Mammary epithelial cell (primary cell): ENCODE measurements around the gene SYNE2.

Source experiments
- CTCF ChIP-seq, 2 donors: IDR thresholded peaks in 1 of 2; conservative IDR thresholded peaks in 1 of 2; 2 replicates each; pipeline ENCODE4 v1.5.1; 2011 to 2012; ENCODE audit warnings: inconsistent platforms in 2 of 2, low read length in 2 of 2, mild to moderate bottlenecking in 2 of 2, control low read depth in 1 of 2, low read depth in 1 of 2; ENCODE audit not compliant: insufficient read depth in 1 of 2; ENCODE audit errors: extremely low read depth in 1 of 2
- EZH2 ChIP-seq: IDR thresholded peaks from 2 replicates; pipeline ENCODE4 v1.6.1; 2012; ENCODE audit warnings: low read length, inconsistent platforms, borderline replicate concordance

- TF ChIP-seq EZH2 = no peak
- TF ChIP-seq CTCF (conservative IDR thresholded peaks at IDR 0.05 in 1 of 2, IDR thresholded peaks at IDR 0.05 in 1 of 2; ENCODE audit: extremely low read depth in 1 of 2, insufficient read depth in 1 of 2, low read depth in 1 of 2, low read length in 2 of 2) = no peak
Observed at GRCh38 chr14:64095620-64096019, 242.8 kb downstream of the SYNE2 start.
